Effector CD4-positive, alpha-beta T cell (primary cell): Measurements from ENCODE around the gene LARGE2.
"Not testable (repeated sequence)": the region's sequence is repeated elsewhere in the genome, so short reads cannot be mapped to it uniquely, and the experiment has no call there.

ENCODE experiments used
- DNase-seq: peaks from one replicate; pipeline ENCODE4 v3.0.0-alpha.2; 2020

Gene LARGE2

DNA sequence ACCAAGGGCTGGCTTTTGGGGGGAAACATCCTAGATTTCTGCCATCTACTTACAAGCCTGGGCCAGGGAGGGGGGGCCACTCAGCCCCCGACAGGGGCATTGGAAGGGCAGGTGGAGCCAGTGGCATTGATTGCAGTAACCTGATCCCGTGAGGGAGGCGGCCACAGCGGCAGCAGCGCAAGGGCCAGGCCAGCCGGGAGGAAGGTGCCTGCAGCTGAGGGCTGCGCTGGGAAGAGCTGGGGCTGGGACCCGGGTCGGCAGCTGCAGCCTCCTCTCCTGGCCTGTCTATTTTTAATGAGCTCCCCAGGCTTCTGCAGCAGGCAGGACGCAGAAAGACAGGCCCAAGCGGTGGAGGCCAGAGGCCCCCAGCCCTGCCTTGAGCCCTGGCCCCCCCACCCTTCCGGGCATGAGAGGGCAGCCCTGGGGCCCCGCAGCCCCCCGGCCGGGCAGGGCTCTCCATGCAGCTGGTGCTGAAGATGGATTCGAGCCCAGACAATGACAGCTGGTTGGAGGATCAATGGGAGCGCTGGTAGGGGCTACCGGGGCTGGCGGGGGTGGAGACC is 26.0 kb upstream of the LARGE2 start:
- no peak for DNase-seq

GRCh38 chr11:45897556-45897955 is 24.9 kb upstream of the LARGE2 start:
- DNase-seq = no peak

- no peak for DNase-seq
Observed at GRCh38 chr11:45899086-45899447, 23.4 kb upstream of the LARGE2 start.

DNA sequence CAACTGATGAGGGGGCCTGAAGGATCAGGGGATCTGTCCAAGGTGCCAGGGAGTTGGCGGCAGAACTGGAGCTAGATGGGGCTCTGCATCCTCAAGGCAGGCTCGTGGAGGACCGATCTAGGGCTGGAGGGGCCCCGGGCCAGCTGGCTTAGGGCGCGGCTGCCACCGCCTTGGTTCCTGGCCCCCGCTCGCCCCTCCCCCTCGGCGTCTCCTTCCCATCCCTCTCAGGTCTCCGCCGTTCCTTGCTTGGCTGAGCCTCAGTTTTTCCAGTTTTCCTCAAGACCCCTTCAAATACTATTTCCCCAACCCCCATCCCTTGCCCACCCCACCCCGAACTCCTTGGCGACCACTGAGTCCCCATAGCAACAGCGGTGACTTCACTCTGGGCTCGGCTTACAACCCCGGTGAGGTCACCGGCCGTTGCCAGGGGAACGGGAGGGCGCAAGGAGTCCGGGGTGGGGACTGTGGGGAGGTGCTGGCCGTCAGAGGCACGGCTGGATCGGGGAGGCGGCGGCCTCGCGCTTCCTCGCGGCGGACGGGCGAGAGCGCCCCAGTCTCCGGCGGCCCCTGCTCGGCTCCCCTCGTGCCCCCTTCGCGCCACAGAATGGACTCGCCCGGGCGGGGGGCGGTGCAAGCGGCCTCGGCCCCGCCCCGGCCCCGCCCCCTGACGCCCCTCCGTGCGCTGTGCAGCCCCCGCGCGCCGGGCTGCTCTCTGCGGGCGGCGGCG is 22.8 kb upstream of the LARGE2 start:
- DNase-seq = peak; percentile 50

GRCh38 chr11:45900175-45900800 is 22.2 kb upstream of the LARGE2 start:
- DNase-seq = not testable (repeated sequence)

- no peak for DNase-seq
Observed at GRCh38 chr11:45900916-45901617, 21.4 kb upstream of the LARGE2 start.

- no peak for DNase-seq
Observed at GRCh38 chr11:45901626-45902025, 20.8 kb upstream of the LARGE2 start.

GRCh38 chr11:45902452-45903380 is 19.7 kb upstream of the LARGE2 start:
- no peak for DNase-seq

DNA sequence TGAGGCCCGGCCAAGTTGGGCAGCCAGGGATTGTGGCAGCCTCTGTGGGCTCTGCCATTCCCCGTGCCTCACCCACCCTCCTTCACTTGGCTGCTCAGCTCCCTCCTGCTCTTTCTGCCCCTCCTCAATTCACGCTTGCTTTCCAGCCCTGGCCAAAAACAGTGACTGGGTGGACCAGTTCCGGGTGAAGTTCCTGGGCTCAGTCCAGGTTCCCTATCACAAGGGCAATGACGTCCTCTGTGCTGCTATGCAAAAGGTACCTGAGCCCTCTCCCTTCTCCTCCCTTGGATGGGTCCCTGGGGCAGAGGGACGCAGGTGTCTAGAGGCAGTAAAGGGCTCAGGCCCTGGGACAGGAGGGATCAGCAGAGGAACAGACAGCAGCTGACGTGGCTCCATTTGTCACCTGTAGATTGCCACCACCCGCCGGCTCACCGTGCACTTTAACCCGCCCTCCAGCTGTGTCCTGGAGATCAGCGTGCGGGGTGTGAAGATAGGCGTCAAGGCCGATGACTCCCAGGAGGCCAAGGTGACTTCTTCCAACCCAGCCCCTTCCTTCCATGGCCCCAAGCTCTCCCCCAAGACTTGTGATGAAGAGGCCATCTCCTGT is 18.0 kb upstream of the LARGE2 start:
- DNase-seq = no peak

DNA sequence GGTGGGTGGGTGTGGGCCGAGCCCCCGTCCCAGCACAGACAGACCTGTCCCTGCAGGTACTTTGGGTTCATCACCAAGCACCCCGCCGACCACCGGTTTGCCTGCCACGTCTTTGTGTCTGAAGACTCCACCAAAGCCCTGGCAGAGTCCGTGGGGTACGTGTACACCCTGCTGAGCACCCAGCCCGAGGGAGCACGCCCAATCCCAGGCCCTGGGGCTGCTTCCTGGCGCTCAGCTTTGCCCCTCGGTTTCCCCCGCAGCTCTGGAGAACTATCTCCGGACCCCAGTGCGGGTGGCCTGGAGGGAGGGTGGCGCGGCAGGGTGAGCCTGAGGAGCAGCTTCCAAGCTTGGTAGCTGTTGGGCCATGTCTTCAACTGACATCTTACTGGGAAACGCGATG is 17.4 kb upstream of the LARGE2 start:
- DNase-seq = no peak

- DNase-seq = not testable (repeated sequence)
Observed at GRCh38 chr11:45905576-45905975, 16.9 kb upstream of the LARGE2 start.

- no peak for DNase-seq
Observed at GRCh38 chr11:45906096-45906682, 16.3 kb upstream of the LARGE2 start.

- DNase-seq = no peak
Observed at GRCh38 chr11:45906965-45907611, 15.4 kb upstream of the LARGE2 start, which contains the start of gene FREY1. TSS of gene FREY1 (minus strand) at chr11:45907271. CDS start at chr11:45907245, 26 bp downstream.

- no peak for DNase-seq
Observed at GRCh38 chr11:45907911-45908370, 14.5 kb upstream of the LARGE2 start.

DNA sequence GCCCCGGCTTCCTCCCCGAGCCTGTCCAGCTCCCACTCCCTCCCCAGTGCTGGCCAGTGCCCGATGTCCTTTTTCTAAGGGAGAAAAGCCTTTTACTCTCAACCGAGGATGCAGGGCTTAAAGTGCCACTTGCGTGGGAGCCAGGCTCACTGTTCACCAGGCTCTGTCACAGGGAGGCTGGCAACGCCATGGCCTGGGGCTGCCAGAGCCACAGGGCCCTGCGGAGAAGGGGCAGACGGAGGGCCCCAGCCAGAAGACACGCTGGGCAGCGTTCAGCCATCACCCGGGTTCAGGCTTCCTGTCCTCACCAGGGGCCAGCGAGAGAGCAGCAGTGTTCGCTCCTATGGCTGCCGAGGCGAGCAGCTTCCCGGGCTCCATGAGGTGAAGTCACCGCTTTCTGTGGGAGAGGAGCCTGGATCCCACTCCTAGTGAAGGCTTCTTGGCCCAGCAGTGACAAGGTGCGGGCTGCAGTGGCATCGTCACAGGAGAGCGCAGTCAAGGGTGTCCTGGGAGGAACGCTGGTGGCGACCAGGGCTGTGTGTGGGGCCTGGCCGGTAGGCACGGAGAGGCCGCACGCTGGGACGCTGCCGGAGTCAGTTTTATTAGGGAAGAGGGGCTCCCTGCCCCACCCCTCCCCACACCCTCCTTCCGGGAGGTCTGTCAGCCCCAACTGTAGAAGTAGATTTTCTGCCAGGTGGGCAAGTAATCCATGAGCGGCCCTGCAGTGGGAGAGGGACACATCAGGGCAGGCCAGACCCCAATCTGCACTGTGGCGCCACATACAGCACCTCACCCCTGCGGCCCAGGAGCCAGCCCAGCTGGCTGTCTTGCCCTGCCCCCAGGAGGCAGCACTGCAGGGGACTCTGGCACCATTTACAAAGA is 12.6 kb upstream of the LARGE2 start:
- no peak for DNase-seq

GRCh38 chr11:45910623-45911022 is 11.8 kb upstream of the LARGE2 start:
- no peak for DNase-seq

- DNase-seq = no peak
Observed at GRCh38 chr11:45913514-45913913, 8.9 kb upstream of the LARGE2 start.

GRCh38 chr11:45913942-45914635 is 8.4 kb upstream of the LARGE2 start:
- DNase-seq = no peak

- DNase-seq = no peak
Observed at GRCh38 chr11:45915446-45915845, 7.0 kb upstream of the LARGE2 start.
